ENCODE measurements around the gene MYOF.

MYOF gene

GRCh38 chr10:93461109-93461806 lies 20.9 kb downstream of the MYOF start:
- H3K4me3 ChIP-seq (ENCODE audit: low read depth, low read length): no peak overlapping the region
- TF ChIP-seq, protein P1, sequence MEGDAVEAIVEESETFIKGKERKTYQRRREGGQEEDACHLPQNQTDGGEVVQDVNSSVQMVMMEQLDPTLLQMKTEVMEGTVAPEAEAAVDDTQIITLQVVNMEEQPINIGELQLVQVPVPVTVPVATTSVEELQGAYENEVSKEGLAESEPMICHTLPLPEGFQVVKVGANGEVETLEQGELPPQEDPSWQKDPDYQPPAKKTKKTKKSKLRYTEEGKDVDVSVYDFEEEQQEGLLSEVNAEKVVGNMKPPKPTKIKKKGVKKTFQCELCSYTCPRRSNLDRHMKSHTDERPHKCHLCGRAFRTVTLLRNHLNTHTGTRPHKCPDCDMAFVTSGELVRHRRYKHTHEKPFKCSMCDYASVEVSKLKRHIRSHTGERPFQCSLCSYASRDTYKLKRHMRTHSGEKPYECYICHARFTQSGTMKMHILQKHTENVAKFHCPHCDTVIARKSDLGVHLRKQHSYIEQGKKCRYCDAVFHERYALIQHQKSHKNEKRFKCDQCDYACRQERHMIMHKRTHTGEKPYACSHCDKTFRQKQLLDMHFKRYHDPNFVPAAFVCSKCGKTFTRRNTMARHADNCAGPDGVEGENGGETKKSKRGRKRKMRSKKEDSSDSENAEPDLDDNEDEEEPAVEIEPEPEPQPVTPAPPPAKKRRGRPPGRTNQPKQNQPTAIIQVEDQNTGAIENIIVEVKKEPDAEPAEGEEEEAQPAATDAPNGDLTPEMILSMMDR (IDR thresholded peaks at IDR 0.05; ENCODE audit: low read depth, low read length): no peak
- in situ Hi-C loops (cut with HindIII; ENCODE audit: low sequenced_read_pairs): no loop called here
- DNase-seq (ENCODE audit: low read depth, low spot score): peak; percentile 84

GRCh38 chr10:93459466-93459865 lies 22.7 kb downstream of the MYOF start:
- no peak for DNase-seq (ENCODE audit: low read depth, low spot score)
- in situ Hi-C loops (cut with HindIII; ENCODE audit: low sequenced_read_pairs): no loop called here
- no peak overlapping the region for H3K4me3 ChIP-seq (ENCODE audit: low read depth, low read length)
- TF ChIP-seq, protein P1 (IDR thresholded peaks at IDR 0.05; ENCODE audit: low read depth, low read length): no peak

- no peak overlapping the region for H3K4me3 ChIP-seq (ENCODE audit: low read depth, low read length)
- in situ Hi-C loops (cut with HindIII; ENCODE audit: low sequenced_read_pairs): no loop called here
- TF ChIP-seq, protein P1 (IDR thresholded peaks at IDR 0.05; ENCODE audit: low read depth, low read length): no peak
- DNase-seq (ENCODE audit: low read depth, low spot score): peak; percentile 100
These were observed 23.3 kb downstream of the MYOF start for GRCh38 chr10:93458821-93459257.

- TF ChIP-seq, protein P1 (IDR thresholded peaks at IDR 0.05; ENCODE audit: low read depth, low read length): no peak
- no peak overlapping the region for H3K4me3 ChIP-seq (ENCODE audit: low read depth, low read length)
- in situ Hi-C loops (cut with HindIII; ENCODE audit: low sequenced_read_pairs): no loop called here
- DNase-seq (ENCODE audit: low read depth, low spot score): no peak
These were observed 24.6 kb downstream of the MYOF start for GRCh38 chr10:93457511-93457910.

- no peak for DNase-seq (ENCODE audit: low read depth, low spot score)
- in situ Hi-C loops (cut with HindIII; ENCODE audit: low sequenced_read_pairs): no loop called here
- TF ChIP-seq, protein P1 (IDR thresholded peaks at IDR 0.05; ENCODE audit: low read depth, low read length): no peak
- no peak overlapping the region for H3K4me3 ChIP-seq (ENCODE audit: low read depth, low read length)
These were observed 25.7 kb downstream of the MYOF start for GRCh38 chr10:93456480-93456879.

DNA sequence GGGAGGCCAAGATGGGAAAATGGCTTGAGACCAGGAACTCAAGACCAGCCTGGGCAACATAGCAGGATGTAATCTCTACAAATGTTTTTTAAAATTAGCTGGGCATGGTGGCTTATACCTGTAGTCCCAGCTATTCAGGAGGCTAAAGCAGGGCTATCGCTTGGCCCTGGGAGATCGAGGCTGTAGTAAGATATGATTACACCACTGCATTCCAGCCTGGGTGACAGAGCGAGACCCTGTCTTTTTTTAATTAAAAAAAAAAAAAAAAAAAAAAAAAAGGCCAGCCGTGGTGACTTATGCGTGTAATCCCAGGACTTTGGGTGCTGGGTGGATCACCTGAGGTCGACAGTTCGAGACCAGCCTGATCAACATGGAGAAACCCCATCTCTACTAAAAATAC lies 27.4 kb downstream of the MYOF start:
- no peak overlapping the region for H3K4me3 ChIP-seq (ENCODE audit: low read depth, low read length)
- TF ChIP-seq, protein P1 (IDR thresholded peaks at IDR 0.05; ENCODE audit: low read depth, low read length): no peak
- no peak for DNase-seq (ENCODE audit: low read depth, low spot score)
- in situ Hi-C loops (cut with HindIII; ENCODE audit: low sequenced_read_pairs): no loop called here

All from astrocyte of the spinal cord (primary cell).